Stromal cell of bone marrow (primary cell): Measurements from ENCODE around the gene MTG2.

Source experiments
- DNase-seq: peaks from one replicate; pipeline ENCODE4 v3.0.0-alpha.2; 2012; ENCODE audit warnings: low read depth

Gene MTG2

DNA sequence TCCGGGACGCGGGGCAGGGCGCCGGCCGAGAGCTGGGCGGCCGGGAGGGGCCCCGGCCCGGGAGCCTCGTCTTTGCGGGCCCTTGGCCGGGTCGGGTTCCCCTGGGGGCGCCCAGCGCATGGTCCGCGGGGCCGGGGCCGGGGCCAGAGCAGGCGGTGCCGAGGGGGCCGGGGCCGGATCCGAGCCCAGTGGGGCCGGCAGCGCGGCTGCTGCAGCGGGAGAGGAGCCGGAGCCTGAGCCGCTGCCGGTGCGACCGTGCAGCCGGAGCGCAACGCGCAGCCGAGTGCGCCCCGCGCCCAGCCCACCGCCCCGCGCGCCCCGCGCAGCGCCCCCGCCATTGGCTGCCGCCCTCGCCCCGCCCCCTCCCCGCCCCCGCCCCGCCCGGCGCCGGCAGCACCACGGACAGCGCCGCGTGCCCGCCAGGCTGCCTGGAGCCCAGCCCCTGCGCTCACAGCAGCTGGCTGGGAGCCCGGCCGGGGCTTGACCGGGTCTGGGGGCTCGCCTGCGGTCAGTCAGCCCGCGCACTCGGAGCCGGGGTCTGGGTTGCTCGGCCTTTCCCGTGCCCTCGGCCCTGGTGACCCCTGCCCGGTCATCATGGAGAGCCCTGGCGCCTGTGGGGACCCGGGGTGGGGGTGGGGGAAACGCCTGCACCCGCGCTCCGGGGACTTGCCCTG lies 37.3 kb downstream of the MTG2 start, which contains the start of gene HRH3:
Gene HRH3 (minus strand): TSS at position 287 of the 674 bp plus-strand sequence. CDS start 308 bp downstream, outside the sequence.
- no peak for DNase-seq

GRCh38 chr20:62220666-62221568 lies 38.1 kb downstream of the MTG2 start:
- no peak for DNase-seq

- DNase-seq, result no peak
Measured at GRCh38 chr20:62222266-62222850, 39.5 kb downstream of the MTG2 start.

- DNase-seq, result no peak
Measured at GRCh38 chr20:62222972-62223371, 40.1 kb downstream of the MTG2 start.

DNA sequence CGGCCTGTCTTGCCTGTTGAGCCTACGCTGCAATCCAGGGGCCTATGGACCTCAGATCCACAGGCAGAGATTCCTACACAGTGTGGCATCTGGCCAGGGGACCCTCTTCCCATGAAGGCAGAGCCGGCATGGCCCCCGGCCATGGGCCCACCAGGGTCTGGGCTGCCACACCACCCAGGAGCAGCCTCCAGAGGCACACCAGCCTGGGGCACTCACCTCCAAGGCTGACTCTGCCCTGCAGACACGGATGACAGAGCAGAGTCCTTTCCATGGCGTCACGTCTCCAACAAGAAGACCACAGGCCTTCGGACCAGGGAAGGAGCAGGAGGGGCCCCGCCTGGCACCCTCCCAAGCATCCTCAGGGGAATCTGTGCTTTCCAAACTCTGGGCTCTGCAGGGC lies 40.7 kb downstream of the MTG2 start:
- no peak for DNase-seq

DNA sequence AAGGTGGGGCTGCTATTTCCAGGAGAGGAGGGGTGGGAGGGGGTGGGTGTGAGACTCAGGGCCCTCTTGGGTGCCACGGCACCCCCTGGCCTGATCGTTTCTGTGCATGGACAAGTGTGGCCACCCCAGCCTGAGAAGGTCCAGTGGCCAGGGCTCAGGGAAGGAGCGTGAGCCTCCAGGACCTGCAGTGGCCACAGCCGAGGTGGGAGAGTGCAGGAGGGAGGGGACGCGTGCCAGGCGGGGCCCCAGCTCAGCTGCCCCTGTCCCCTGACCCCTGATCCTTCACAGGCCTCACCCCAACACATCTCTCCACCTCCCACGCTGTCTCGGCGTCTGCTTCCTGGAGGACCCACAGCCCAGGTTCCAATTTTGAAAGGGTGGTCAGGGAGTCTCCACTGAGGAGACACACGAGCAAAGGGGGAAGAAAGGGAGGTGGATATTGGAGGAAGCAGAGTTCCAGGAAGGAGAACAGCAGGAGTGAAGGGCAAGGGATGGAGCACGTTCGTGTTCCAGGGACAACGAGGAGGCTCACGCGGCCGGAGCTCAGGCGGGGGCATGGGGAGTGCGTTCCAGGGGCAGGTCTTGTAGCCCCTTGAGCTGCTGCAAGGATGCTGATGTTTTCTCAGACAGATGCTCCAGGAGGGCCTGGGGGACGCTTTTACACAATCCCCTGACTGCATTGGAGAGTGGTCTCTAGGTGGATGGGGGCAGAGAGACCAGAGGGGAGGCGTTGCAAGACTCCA lies 41.5 kb downstream of the MTG2 start:
- DNase-seq, result no peak

DNA sequence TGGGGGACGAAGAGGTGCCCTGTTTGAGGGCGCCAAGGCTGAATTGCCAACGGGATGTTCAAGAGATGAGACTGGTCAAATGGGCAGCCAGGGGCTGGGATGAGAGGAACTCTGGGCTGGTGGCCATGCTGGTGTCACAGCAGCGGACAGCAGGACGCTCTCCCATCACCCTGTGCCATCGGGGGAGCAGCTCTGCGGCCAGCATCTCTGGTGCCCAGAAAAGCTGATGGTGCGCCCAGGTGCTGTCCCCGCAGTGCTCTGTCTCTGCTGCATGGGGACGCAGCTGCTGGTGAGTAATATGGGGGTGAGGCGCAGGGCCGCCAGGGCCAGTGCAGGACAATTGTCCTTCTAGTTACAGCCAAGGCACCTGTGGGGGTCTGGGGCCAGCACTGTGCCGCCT lies 42.2 kb downstream of the MTG2 start:
- no peak for DNase-seq

DNA sequence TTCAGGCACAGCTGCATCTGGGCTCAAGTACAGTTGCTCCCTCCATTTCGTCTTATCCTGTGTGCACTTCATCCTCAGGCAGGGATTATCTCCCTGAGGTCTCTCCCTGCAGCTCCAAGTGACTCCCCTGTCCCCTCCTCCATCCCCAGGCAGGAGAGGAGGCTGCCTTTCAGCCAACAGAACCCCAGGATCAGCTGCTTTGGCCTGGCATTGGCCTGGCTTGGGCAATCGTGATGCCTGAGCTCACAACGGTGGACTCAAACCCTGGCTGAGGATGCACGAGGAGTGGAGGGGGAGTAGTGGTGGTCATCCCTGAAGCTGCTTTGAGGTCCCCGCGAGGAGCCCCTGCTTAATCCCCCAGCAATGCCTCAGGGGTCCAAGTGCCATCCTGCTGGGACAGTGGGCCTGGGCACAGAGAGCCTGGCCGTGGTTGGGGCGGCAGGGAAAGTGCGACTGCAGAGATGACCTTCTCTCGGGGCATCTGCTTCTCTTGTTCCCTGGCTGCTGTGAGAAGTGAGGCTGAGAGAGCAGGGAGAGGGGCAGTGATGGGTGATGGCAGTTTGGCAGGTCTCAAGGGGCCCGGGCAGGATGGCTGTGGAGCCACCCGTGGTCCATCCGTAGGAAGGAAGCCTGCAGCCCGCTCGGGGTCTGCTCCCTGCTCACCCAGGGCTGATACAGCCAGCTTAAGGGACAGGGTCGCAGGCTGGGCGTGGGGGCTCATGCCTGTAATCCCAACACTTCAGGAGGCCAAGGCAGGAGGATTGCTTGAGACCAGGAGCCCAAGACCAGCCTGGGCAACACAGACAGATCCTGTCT lies 43.2 kb downstream of the MTG2 start:
- DNase-seq, result no peak

DNA sequence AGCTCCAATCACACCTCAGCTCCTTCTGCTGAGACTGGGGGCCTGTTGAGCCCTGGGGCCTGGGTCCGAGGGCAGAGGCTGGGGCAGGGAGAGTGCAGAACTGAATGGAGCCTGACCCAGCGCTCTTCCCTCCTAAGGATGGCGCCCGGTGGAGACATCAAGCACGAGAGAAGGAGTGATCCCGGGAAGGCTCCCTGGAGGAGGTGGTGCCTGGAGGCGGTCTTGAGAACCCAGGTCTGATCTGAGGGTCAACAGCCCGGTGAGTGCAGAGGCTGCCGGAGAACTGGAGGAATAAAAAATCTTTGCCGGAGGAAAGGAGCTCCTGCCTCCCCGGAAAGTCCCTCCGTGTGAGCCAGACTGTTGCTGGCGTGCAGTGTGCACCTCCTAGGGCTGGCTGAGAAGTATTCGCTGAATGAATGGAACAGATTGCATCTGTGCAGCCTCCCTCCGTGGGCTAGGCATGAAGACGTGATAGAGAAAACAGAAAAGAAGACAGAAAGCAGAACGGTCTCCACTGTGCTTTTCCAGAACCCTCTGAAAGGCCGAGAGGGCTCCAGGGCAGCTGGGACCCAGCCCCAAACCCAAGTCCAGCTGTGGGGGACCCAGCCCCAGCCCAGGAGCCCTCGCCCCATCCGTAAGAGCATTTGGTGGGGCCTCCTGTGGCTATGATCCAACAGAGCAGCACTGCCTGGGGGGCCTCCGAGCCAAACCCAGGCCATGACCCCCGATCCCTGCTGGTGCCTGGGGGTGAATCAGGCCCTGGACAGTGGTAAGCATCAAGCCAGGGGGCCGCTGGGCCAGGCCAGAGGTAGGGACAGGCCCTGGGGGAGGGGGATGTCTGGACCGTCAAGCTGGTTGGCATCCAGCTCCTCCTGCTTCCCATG lies 44.1 kb downstream of the MTG2 start:
- no peak for DNase-seq

GRCh38 chr20:62227591-62227976 lies 44.8 kb downstream of the MTG2 start:
- no peak for DNase-seq

DNA sequence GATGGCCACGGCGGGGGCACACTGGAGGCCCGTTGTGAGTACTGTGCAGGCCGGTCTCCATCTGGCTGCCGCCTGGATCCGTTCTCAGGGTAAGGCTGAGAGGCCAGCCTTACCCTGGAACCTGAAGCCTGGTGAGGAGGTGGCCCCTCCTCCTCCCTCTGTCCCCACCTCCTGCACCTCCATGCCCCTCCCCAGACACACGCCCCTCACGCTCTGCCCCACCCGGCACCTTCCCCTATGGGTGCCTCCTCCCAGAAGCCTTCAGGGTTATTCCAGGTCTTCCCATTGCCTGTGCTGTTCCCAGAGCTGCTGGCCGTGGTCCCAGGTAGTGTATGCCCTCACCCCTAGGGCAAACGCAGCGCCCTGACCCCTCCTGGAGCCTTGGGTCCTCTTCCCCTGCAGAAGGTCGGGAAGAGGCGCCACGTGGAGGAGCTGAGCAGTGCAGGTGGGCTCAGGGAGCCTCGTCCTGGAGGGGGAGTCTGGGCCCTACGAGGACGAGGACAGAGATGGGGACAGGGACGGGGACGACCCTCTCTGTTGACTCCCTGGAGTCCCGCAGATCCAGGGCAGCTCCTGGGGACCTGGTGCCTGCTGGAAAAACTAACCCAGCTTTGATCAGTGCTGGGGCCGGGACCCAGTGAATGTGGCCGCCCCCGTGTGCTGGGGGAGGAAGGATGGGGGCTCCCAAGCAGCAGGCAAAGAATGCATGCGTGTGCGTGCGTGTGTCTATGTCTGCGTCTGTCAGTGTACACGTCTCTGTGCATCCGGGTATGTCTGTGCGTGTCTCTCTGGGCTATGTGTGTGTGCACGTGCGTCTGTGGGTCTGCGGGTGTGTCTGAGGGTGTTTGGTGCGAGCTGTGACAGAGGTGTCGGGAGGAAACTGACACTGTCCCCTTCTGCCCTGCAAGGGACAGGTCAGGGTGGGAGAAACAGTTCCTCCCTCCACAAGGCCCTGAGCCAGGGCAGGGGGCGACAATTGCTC lies 45.4 kb downstream of the MTG2 start:
- no peak for DNase-seq

- no peak for DNase-seq
Measured at GRCh38 chr20:62228982-62229545, 46.2 kb downstream of the MTG2 start.

DNA sequence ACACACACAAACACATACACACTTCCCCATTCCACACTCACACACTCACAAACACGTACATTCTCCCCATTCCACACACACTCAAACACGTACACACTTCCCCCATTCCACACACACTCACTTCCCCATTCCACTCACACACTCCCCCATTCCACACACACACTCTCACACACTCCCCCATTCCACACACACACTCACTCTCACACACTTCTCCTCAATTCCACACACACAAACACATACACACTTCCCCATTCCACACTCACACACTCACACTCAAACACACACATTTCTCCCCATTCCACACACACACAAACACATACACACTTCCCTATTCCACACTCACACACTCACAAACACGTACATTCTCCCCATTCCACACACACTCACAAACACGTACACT lies 46.8 kb downstream of the MTG2 start:
- no peak for DNase-seq

DNA sequence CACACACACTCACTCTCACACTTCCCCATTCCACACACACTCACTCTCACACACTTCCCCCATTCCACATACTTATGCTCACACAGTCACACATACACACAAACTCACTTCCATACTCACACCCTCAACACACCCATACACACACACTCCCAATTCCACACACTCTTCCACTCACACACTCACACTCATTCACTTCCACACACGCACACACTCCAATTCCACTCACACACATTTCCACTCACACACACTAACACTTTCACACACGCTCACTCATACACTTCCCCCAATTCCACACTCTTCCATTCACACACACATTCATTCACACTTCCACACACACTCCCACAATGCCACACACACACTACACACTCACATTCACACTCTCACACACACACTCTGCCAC lies 47.4 kb downstream of the MTG2 start:
- DNase-seq, result no peak

DNA sequence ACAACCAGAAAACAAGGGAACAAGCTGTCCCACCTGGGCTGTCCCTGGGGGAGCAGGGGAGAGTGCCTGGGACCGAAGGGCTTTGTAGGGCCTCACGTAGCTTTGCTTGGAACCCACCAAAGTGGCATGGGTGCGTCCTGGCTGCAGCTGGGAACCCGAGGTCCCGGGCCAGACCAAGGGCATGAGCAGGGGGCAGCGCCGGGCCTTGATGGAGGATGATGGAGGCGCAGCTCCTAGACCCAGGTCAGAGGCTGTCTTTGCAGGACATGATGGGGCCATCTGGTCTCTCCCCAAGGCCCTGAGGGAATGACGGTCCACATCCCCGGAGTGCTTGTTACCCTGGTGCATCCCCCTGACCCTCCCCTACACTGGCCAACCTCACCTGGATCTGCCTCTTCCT lies 47.9 kb downstream of the MTG2 start:
- no peak for DNase-seq

DNA sequence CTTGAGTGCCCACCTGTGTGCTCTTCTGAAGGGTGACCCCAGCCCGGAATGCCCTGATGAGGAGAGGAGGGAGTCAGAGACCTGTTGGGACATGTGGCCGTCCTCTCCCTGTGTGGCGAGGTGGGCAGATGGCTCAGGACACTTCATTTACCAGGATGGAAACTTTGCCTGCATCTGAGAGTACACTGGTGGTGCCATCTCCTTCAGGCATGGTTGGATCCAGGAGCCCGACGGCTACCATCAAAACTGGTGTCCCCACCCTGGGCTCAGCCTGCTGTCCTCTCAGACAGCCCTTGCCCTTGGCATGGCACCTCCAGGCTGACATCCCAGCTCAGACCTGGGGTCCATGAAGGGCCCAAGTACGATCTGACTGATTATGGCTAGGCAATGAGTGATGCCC lies 48.5 kb downstream of the MTG2 start:
- DNase-seq, result no peak

- no peak for DNase-seq
Measured at GRCh38 chr20:62232194-62232593, 49.4 kb downstream of the MTG2 start.

- no peak for DNase-seq
Measured at GRCh38 chr20:62232770-62233645, 50.2 kb downstream of the MTG2 start.
